ENCODE data around the gene PLA2G1B.
A peak's percentile ranks its signal among the peaks of the same experiment; 100 is the strongest.
"Not testable (repeated sequence)": the region's sequence is repeated elsewhere in the genome, so short reads cannot be mapped to it uniquely, and the experiment has no call there.

The PLA2G1B gene

DNA sequence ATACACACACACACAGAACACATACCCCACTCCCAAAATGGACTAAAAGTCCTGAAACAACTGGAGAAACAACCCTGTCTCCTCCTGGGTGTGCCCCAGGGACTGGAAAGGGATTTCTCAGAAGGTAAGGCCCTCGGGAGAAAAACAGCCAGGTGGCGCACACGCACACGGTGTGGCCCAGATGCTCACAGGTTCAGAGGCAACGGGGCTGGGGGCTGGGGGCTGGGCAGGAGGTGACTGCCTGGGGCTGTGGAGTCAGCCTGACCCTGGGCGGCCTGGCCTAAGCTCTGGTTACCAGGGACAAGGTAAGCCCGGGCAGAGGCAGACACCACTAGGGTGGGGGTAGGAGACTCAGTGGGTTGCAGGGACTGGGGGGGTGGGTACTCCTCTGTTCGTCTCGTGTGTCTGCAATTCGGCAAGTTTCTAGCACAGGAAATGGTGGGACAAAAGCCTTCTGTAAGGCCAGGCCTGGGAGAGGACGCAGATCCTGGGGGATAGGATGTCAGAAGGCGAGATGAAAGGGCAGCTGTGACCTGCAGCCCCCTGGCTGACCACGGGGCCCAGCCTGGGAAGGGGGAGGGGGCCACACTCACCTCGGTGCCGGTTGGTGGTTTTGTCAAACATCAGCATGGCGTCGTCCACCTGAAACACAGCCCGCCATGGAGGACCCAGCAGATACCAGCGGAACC lies 31.0 kb upstream of the PLA2G1B start:
- no peak for DNase-seq (ENCODE audit: low read depth in 2 of 2)

- no peak for DNase-seq (ENCODE audit: low read depth in 2 of 2)
Observed at GRCh38 chr12:120357104-120357503, 29.5 kb upstream of the PLA2G1B start.

DNA sequence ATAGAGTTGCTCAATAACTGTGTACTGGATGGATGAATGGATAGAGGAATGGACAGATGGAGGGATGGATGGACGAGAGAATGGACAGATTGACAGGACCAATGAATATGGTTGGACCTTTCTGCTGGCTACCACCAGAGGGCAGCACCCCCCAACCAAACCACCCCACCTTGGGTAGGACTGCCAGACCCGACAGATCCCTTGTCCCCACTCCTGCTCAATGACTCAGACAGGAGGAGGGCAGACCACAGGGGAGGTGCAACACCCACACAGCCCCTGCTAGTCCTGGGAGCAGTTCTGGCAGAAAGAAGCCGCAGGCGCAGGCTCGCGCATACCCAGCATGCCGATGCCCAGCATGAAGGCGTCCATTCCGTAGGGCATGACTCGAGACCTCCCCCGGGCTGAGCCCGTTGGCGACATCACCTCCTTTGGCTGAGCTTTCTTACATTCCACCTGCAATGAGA lies 29.0 kb upstream of the PLA2G1B start:
- peak; percentile 54 to 67 for DNase-seq (ENCODE audit: low read depth in 2 of 2)

GRCh38 chr12:120353556-120354317 lies 26.2 kb upstream of the PLA2G1B start:
- DNase-seq (ENCODE audit: low read depth in 2 of 2), result no peak

DNA sequence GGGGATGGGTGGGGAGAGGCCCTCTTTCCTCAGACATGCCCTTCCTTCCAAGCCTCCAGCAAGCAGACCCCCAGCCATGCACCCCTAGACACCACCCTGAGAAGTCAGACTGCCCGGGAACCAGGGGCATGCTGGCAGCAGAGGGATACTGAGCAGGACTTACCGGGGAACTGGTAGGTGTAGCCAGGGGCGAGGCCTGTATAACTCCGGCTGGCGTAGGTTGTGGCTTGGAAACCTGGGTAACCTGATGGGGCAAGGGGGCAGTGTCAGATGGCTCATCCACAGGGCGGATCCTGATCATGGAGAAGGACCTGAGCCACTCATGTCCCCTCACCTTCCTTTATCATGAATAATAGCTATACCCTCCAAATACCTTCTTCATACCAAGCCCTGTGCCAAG lies 25.6 kb upstream of the PLA2G1B start:
- DNase-seq (ENCODE audit: low read depth in 2 of 2), result no peak

DNA sequence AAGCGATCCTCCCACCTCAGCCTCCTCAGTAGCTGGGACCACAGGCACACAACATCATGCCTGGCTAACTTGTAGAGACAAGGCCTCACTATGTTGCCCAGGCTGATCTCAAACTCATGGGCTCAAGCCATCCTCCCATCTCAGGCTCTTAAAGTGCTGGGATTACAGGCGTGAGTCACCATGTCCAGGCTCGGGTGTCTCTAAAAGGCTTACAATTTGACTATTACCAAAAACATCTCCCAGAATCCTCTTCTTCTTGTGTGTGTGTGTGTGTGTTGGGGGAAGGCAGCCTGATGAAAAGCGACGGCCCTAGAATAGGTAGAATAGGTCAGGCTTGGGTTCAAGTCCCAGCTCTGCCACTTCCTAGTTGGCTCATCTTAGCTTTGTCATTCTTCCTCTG lies 24.5 kb upstream of the PLA2G1B start:
- DNase-seq (ENCODE audit: low read depth in 2 of 2), result no peak

DNA sequence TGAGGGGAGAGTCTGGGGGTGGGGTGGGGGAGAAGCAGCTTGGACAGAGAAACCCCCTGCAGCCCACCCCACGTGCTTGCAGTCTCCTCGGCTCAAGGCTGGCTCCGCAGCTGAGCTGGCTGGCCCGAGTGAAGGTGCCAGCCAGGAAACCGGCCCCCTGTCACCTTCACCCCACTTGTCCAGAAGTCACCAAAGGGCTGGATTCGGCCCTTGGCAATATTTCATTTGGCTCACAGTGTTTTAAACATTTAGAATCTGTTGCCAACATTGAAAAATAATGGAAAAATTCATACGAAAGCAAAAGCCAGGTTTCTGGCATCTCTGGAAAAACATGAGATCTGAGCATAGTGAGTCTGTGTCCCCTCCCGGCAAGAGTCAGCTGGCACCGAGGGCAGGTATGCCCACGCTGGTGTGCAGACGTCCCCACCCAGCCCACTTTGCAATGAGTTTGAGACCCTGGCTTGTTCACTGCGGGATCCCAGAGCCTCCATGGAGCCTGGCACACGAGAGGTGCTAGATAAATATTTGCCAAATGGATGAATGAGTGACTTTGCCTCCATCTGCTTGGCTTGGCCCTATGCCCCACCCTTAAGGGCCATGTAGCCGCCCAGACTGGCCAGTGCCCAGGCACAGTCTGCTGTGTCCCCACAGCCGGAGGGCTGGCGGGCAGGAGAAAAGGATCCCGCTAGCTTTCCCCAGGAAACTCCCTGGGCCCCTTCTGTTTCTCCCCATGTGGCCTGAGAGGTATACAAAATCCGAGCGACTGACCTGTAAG lies 23.2 kb upstream of the PLA2G1B start:
- DNase-seq (ENCODE audit: low read depth in 2 of 2), result no peak

- DNase-seq (ENCODE audit: low read depth in 2 of 2), result no peak
Observed at GRCh38 chr12:120347766-120348165, 20.2 kb upstream of the PLA2G1B start.

DNA sequence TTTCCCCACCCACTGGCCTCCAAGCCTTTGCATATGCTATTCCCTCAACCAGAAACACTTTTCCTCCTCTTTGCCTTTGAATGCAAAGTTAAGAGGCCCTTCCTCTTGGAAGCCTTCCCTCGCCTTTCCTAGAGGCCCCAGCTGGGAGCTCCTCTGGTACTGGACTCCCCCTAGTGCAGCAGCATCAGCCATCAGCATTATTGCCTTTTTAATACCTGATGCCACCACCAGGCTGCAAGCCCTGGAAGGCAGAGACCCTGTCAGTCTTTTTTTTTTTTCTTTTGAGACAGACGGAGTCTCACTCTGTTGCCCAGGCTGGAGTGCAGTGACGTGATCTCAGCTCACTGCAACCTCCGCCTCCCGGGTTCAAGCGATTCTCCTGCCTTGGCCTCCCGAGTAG lies 19.1 kb upstream of the PLA2G1B start:
- no peak for DNase-seq (ENCODE audit: low read depth in 2 of 2)

- no peak for DNase-seq (ENCODE audit: low read depth in 2 of 2)
Observed at GRCh38 chr12:120346031-120346430, 18.5 kb upstream of the PLA2G1B start.

GRCh38 chr12:120343692-120344091 lies 16.1 kb upstream of the PLA2G1B start:
- DNase-seq (ENCODE audit: low read depth in 2 of 2), result no peak

GRCh38 chr12:120343039-120343537 lies 15.5 kb upstream of the PLA2G1B start:
- no peak for DNase-seq (ENCODE audit: low read depth in 2 of 2)

- DNase-seq (ENCODE audit: low read depth in 2 of 2), result no peak
Observed at GRCh38 chr12:120342175-120343038, 14.8 kb upstream of the PLA2G1B start.

- no peak for DNase-seq (ENCODE audit: low read depth in 2 of 2)
Observed at GRCh38 chr12:120339256-120339655, 11.7 kb upstream of the PLA2G1B start.

DNA sequence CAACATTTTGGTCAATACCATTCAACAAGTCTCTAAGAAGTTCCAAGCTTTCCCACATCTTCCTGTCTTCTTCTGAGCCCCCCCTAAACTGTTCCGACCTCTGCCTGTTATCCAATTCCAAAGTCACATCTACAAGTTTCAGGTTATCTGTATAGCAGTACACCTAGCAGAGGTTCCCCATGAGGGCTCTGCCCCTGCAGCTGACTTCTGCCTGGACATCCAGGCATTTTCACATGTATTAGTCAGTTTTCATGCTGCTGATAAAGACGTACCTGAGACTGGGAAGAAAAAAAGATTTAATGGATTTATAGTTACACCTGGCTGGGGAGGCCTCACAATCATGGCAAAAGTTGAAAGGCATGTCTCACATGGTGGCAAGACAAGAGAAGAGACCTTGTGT lies 10.2 kb upstream of the PLA2G1B start:
- DNase-seq (ENCODE audit: low read depth in 2 of 2), result no peak

DNA sequence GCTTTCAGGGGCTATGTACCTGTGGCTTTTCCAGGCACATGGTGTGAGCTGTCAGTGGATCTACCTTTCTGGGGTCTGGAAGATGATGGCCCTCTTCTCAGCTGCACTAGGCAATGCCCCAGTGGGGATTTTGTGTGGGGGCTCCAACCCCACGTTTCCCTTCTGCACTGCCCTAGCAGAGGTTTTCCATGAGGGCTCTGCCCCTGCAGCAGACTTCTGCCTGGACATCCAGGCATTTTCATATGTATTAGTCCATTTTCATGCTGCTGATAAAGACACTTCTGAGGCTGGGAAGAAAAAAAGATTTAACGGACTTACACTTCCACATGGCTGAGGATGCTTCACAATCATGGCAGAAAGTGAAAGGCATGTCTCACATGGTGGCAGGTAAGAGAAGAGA lies 8.8 kb upstream of the PLA2G1B start:
- not testable (repeated sequence) for DNase-seq (ENCODE audit: low read depth in 2 of 2)

GRCh38 chr12:120335447-120335846 lies 7.9 kb upstream of the PLA2G1B start:
- not testable (repeated sequence) for DNase-seq (ENCODE audit: low read depth in 2 of 2)

GRCh38 chr12:120332523-120332922 lies 4.9 kb upstream of the PLA2G1B start:
- no peak for DNase-seq (ENCODE audit: low read depth in 2 of 2)

GRCh38 chr12:120332041-120332440 lies 4.5 kb upstream of the PLA2G1B start:
- DNase-seq (ENCODE audit: low read depth in 2 of 2), result no peak

GRCh38 chr12:120331390-120331789 lies 3.8 kb upstream of the PLA2G1B start:
- no peak for DNase-seq (ENCODE audit: low read depth in 2 of 2)

DNA sequence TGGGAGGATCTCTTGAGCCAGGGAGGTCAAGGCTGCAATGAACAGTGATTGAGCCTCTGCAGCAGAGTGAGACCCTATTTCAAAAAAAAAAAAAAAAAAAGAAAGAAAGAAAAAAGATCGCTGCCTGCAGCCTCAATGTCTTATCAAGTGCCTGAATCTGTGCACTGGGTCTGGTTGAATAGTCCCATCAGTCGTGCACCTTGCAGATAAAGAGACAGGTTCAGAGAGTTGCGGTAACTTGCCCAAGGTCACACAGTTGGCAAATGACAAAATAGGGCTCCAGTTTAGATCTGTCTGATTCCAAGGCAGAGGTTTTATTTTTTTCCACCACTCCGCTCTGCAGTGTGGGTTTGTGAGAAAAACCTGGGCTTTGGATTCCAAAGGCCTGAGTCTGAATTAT lies 649 bp upstream of the PLA2G1B start:
- DNase-seq (ENCODE audit: low read depth in 2 of 2), result no peak
